Measurements from ENCODE around the gene MAGEB1.

Gene MAGEB1, protein sequence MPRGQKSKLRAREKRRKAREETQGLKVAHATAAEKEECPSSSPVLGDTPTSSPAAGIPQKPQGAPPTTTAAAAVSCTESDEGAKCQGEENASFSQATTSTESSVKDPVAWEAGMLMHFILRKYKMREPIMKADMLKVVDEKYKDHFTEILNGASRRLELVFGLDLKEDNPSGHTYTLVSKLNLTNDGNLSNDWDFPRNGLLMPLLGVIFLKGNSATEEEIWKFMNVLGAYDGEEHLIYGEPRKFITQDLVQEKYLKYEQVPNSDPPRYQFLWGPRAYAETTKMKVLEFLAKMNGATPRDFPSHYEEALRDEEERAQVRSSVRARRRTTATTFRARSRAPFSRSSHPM

GRCh38 chrX:30246769-30247489, at the start of gene MAGEB1:
MAGEB1 (plus strand) TSS chrX:30247146; CDS start chrX:30250494, 3,348 bp downstream.
- no peaks in the 10 kb centered on the region for H3K36me3 ChIP-seq (ENCODE audit: insufficient read depth, low read length)
- no peaks in the 10 kb centered on the region for H3K79me2 ChIP-seq (ENCODE audit: control insufficient read depth, insufficient read depth, low read length, unreplicated experiment)
- H3K27me3 ChIP-seq (ENCODE audit: insufficient read depth, low read length): no peaks in the 10 kb centered on the region
- H3K4me1 ChIP-seq (ENCODE audit: control insufficient read depth, insufficient read depth, low read length, unreplicated experiment): no peaks in the 10 kb centered on the region
- no peak within 1 kb of the TSS for H3K27ac ChIP-seq (ENCODE audit: low read depth, low read length)
- no peak within 1 kb of the TSS for H2AFZ ChIP-seq (ENCODE audit: low read length, unreplicated experiment)
- no peak within 1 kb of the TSS for H3K4me3 ChIP-seq (ENCODE audit: low read depth, low read length)

- H3K27me3 ChIP-seq (ENCODE audit: insufficient read depth, low read length): no peaks in the 10 kb centered on the region
- H3K79me2 ChIP-seq (ENCODE audit: control insufficient read depth, insufficient read depth, low read length, unreplicated experiment): no peaks in the 10 kb centered on the region
- H3K4me3 ChIP-seq (ENCODE audit: low read depth, low read length): no peak overlapping the region
- no peaks in the 10 kb centered on the region for H3K4me1 ChIP-seq (ENCODE audit: control insufficient read depth, insufficient read depth, low read length, unreplicated experiment)
- no peaks in the 10 kb centered on the region for H3K36me3 ChIP-seq (ENCODE audit: insufficient read depth, low read length)
- no peak overlapping the region for H2AFZ ChIP-seq (ENCODE audit: low read length, unreplicated experiment)
- H3K27ac ChIP-seq (ENCODE audit: low read depth, low read length): no peak overlapping the region
Observed at GRCh38 chrX:30212172-30212571, 34.8 kb upstream of the MAGEB1 start.

DNA sequence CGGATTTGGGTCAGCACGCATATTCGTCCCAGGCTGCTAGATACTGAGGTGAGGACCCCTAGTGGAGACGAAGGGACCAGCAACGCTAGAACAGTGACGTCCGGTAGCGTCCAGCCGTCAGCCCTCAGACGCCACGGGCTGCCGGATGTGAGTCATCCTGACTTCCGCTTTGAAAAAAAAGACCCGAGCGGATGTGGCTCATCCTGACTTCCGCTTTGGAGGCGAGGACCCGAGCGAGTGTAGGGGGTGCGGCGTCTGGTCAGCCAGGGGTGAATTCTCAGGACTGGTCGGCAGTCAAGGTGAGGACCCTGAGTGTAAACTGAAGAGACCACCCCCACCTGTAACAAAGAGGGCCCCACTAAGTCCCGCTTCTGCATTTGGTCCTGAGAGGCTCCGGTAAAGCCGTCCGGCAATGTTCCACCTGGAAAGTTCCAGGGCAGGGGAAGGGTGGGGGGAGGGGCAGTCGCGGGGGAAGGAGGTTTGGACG, 31.5 kb upstream of the MAGEB1 start, which contains the start of gene MAGEB2:
Gene MAGEB2, plus strand, starts transcription at position 207 of the 487 bp plus-strand sequence. CDS start 3,018 bp downstream, outside the sequence.
- H3K4me1 ChIP-seq (ENCODE audit: control insufficient read depth, insufficient read depth, low read length, unreplicated experiment): no peaks in the 10 kb centered on the region
- H3K27me3 ChIP-seq (ENCODE audit: insufficient read depth, low read length): no peaks in the 10 kb centered on the region
- H3K36me3 ChIP-seq (ENCODE audit: insufficient read depth, low read length): no peaks in the 10 kb centered on the region
- H3K79me2 ChIP-seq (ENCODE audit: control insufficient read depth, insufficient read depth, low read length, unreplicated experiment): no peaks in the 10 kb centered on the region
- no peak within 1 kb of the TSS for H2AFZ ChIP-seq (ENCODE audit: low read length, unreplicated experiment)
- no peak within 1 kb of the TSS for H3K27ac ChIP-seq (ENCODE audit: low read depth, low read length)
- H3K4me3 ChIP-seq (ENCODE audit: low read depth, low read length): no peak within 1 kb of the TSS

DNA sequence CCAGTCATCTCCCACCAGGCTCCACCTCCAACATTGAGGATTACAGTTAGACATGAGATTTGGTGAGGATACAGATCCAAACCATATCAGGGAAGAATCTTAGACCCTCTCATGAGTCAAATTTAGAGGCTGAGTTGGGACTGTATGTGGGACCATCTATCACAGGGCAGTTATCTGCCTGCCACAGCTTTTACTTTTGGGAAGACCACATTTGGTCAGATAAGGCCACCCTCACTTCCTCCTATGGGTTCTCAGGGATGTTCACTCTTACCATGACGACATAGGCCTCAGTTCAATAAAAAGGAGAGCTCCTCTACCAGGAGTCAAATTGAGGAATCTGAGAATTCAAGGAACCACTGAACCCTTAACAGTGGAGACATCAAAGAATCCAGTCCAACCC, 29.5 kb upstream of the MAGEB1 start:
- Histone ChIP-seq H3K79me2 (ENCODE audit: control insufficient read depth, insufficient read depth, low read length, unreplicated experiment) (no peaks in the 10 kb centered on the region), H2AFZ (ENCODE audit: low read length, unreplicated experiment) (no peak overlapping the region), H3K27me3 (ENCODE audit: insufficient read depth, low read length) (no peaks in the 10 kb centered on the region), H3K4me3 (ENCODE audit: low read depth, low read length) (no peak overlapping the region), H3K36me3 (ENCODE audit: insufficient read depth, low read length) (no peaks in the 10 kb centered on the region), H3K27ac (ENCODE audit: low read depth, low read length) (no peak overlapping the region), H3K4me1 (ENCODE audit: control insufficient read depth, insufficient read depth, low read length, unreplicated experiment) (no peaks in the 10 kb centered on the region)

DNA sequence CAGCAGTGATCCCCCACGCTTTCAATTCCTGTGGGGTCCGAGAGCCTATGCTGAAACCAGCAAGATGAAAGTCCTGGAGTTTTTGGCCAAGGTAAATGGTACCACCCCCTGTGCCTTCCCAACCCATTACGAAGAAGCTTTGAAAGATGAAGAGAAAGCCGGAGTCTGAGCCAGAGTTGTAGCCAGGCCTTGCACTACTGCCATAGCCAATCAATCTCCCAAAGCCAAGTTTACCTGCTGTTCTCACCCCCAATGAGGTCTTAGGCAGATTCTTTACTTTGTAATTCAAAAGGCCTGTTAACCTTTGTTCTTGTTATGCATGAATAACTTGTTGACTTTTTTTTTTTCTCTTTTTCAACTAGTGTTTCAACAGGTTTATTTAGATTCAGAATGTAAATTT, 27.6 kb upstream of the MAGEB1 start:
- Histone ChIP-seq H3K27me3 (ENCODE audit: insufficient read depth, low read length) (no peaks in the 10 kb centered on the region), H3K4me3 (ENCODE audit: low read depth, low read length) (no peak overlapping the region), H3K27ac (ENCODE audit: low read depth, low read length) (no peak overlapping the region), H3K4me1 (ENCODE audit: control insufficient read depth, insufficient read depth, low read length, unreplicated experiment) (no peaks in the 10 kb centered on the region), H2AFZ (ENCODE audit: low read length, unreplicated experiment) (no peak overlapping the region), H3K79me2 (ENCODE audit: control insufficient read depth, insufficient read depth, low read length, unreplicated experiment) (no peaks in the 10 kb centered on the region), H3K36me3 (ENCODE audit: insufficient read depth, low read length) (no peaks in the 10 kb centered on the region)

GRCh38 chrX:30220661-30221060, 26.3 kb upstream of the MAGEB1 start:
- Histone ChIP-seq H2AFZ (ENCODE audit: low read length, unreplicated experiment) (no peak overlapping the region), H3K4me1 (ENCODE audit: control insufficient read depth, insufficient read depth, low read length, unreplicated experiment) (no peaks in the 10 kb centered on the region), H3K27me3 (ENCODE audit: insufficient read depth, low read length) (no peaks in the 10 kb centered on the region), H3K79me2 (ENCODE audit: control insufficient read depth, insufficient read depth, low read length, unreplicated experiment) (no peaks in the 10 kb centered on the region), H3K27ac (ENCODE audit: low read depth, low read length) (no peak overlapping the region), H3K36me3 (ENCODE audit: insufficient read depth, low read length) (no peaks in the 10 kb centered on the region), H3K4me3 (ENCODE audit: low read depth, low read length) (no peak overlapping the region)

- no peak overlapping the region for H3K4me3 ChIP-seq (ENCODE audit: low read depth, low read length)
Observed at GRCh38 chrX:30224536-30224935, 22.4 kb upstream of the MAGEB1 start.

GRCh38 chrX:30228526-30228925, 18.4 kb upstream of the MAGEB1 start:
- Histone ChIP-seq H3K27me3 (ENCODE audit: insufficient read depth, low read length) (no peaks in the 10 kb centered on the region), H3K27ac (ENCODE audit: low read depth, low read length) (no peak overlapping the region), H3K79me2 (ENCODE audit: control insufficient read depth, insufficient read depth, low read length, unreplicated experiment) (no peaks in the 10 kb centered on the region), H2AFZ (ENCODE audit: low read length, unreplicated experiment) (no peak overlapping the region), H3K36me3 (ENCODE audit: insufficient read depth, low read length) (no peaks in the 10 kb centered on the region), H3K4me3 (ENCODE audit: low read depth, low read length) (no peak overlapping the region), H3K4me1 (ENCODE audit: control insufficient read depth, insufficient read depth, low read length, unreplicated experiment) (no peaks in the 10 kb centered on the region)

More at GRCh38 chrX:30224536-30224935, 22.4 kb upstream of the MAGEB1 start:
- Histone ChIP-seq H3K27ac (ENCODE audit: low read depth, low read length) (no peak overlapping the region), H3K4me1 (ENCODE audit: control insufficient read depth, insufficient read depth, low read length, unreplicated experiment) (no peaks in the 10 kb centered on the region), H3K36me3 (ENCODE audit: insufficient read depth, low read length) (no peaks in the 10 kb centered on the region), H3K79me2 (ENCODE audit: control insufficient read depth, insufficient read depth, low read length, unreplicated experiment) (no peaks in the 10 kb centered on the region), H3K27me3 (ENCODE audit: insufficient read depth, low read length) (no peaks in the 10 kb centered on the region), H2AFZ (ENCODE audit: low read length, unreplicated experiment) (no peak overlapping the region)

DNA sequence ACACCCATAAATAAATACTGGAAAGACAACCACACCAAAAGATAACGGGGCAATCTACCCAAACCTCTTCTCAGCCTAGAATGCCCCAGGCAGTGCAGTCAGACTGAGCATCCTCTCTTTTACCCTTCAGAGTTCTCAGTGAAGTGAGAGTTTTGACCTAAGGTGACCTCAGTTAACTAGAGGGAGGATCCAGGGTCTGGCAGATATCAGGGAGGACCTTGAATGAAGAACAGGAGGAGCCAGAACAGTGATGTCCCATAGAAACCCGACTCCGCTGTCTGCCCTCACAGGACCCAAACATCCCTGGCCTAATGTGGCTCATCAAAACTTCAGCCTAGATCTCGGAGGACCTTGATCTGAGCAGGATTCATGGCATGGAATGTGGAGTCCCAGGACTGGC, 16.6 kb upstream of the MAGEB1 start, which contains the start of gene MAGEB3:
Gene MAGEB3, plus strand, starts transcription at position 263 of the 400 bp plus-strand sequence. CDS start 5,268 bp downstream, outside the sequence.
- Histone ChIP-seq H3K27ac (ENCODE audit: low read depth, low read length) (no peak within 1 kb of the TSS), H3K4me1 (ENCODE audit: control insufficient read depth, insufficient read depth, low read length, unreplicated experiment) (no peaks in the 10 kb centered on the region), H2AFZ (ENCODE audit: low read length, unreplicated experiment) (no peak within 1 kb of the TSS), H3K79me2 (ENCODE audit: control insufficient read depth, insufficient read depth, low read length, unreplicated experiment) (no peaks in the 10 kb centered on the region), H3K4me3 (ENCODE audit: low read depth, low read length) (no peak within 1 kb of the TSS), H3K27me3 (ENCODE audit: insufficient read depth, low read length) (no peaks in the 10 kb centered on the region), H3K36me3 (ENCODE audit: insufficient read depth, low read length) (no peaks in the 10 kb centered on the region)

DNA sequence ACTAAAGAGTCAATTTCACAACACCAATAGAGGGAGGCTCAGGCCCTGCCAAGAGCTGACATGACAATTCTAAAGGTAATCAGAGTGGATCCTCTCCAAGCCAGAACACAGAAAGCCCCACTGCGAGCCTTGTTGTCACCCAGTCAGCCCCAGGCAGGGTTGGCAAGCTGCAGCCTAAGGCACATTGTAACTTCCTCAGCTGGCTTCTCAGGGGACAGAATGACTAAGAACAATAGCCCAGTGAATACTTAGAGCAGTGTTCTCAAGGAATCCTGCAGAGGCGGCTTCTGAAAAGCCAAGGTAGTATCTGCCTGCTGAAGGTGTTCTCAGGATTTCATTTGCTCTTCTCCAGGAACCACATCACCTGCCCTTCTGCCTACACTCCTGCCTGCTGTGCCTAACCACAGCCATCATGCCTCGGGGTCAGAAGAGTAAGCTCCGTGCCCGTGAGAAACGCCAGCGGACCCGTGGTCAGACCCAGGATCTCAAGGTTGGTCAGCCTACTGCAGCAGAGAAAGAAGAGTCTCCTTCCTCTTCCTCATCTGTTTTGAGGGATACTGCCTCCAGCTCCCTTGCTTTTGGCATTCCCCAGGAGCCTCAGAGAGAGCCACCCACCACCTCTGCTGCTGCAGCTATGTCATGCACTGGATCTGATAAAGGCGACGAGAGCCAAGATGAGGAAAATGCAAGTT, 5.1 kb upstream of the MAGEB1 start, which contains the start of gene MAGEB4:
Gene MAGEB4, plus strand, starts transcription at position 277 of the 692 bp plus-strand sequence. Its CDS starts 136 bp downstream, at position 413.
- H3K4me1 ChIP-seq (ENCODE audit: control insufficient read depth, insufficient read depth, low read length, unreplicated experiment): no peaks in the 10 kb centered on the region
- H3K36me3 ChIP-seq (ENCODE audit: insufficient read depth, low read length): no peaks in the 10 kb centered on the region
- no peak within 1 kb of the TSS for H3K4me3 ChIP-seq (ENCODE audit: low read depth, low read length)
- no peaks in the 10 kb centered on the region for H3K79me2 ChIP-seq (ENCODE audit: control insufficient read depth, insufficient read depth, low read length, unreplicated experiment)
- H2AFZ ChIP-seq (ENCODE audit: low read length, unreplicated experiment): no peak within 1 kb of the TSS
- H3K27ac ChIP-seq (ENCODE audit: low read depth, low read length): no peak within 1 kb of the TSS
- H3K27me3 ChIP-seq (ENCODE audit: insufficient read depth, low read length): peaks cover 10% of the 10 kb centered on the region; the same call in 1 of the 2 replicates
